ENCODE measurements around the gene PRC1.

GRCh38 chr15:90952901-90953677 is 41.2 kb downstream of the PRC1 start:
- TF ChIP-seq CTCF (IDR thresholded peaks at IDR 0.05) (no peak), POLR2A (IDR thresholded peaks at IDR 0.05) (no peak)
